Stimulated activated CD8-positive, alpha-beta memory T cell treated with anti-CD3 and anti-CD28 coated beads, Interleukin-7, amount 100 ng/mL, for 4 hours (primary cell): ENCODE data around the gene CCDC12.
A peak's percentile ranks its signal among the peaks of the same experiment; 100 is the strongest.
"Not testable (repeated sequence)": the region's sequence is repeated elsewhere in the genome, so short reads cannot be mapped to it uniquely, and the experiment has no call there.

Experiments
- DNase-seq, 2 donors: peaks; one replicate each; pipeline ENCODE4 v3.0.0-alpha.2; 2020; ENCODE audit warnings: low read depth in 2 of 2

CCDC12 gene

GRCh38 chr3:46979958-46980497, 3.5 kb upstream of the CCDC12 start:
- no peak for DNase-seq

GRCh38 chr3:46978985-46979944, 2.7 kb upstream of the CCDC12 start, which contains the start of gene NBEAL2:
NBEAL2 (plus strand) TSS chr3:46979666; CDS start chr3:46979862, 196 bp downstream.
- peak; percentile 93 to 97 for DNase-seq

GRCh38 chr3:46978381-46978780, 1.8 kb upstream of the CCDC12 start:
- DNase-seq, result no peak

GRCh38 chr3:46977811-46978195, 1.3 kb upstream of the CCDC12 start:
- no peak for DNase-seq

- DNase-seq, result no peak
These were observed 1.9 kb downstream of the CCDC12 start for GRCh38 chr3:46974421-46975171.

GRCh38 chr3:46972396-46972795, 4.1 kb downstream of the CCDC12 start:
- no peak for DNase-seq

GRCh38 chr3:46971742-46972141, 4.8 kb downstream of the CCDC12 start:
- no peak for DNase-seq

- DNase-seq, result no peak
These were observed 5.4 kb downstream of the CCDC12 start for GRCh38 chr3:46971151-46971550.

- no peak for DNase-seq
These were observed 6.0 kb downstream of the CCDC12 start for GRCh38 chr3:46970391-46971091.

GRCh38 chr3:46968783-46969428, 7.6 kb downstream of the CCDC12 start:
- DNase-seq, result no peak

GRCh38 chr3:46966811-46967210, 9.7 kb downstream of the CCDC12 start:
- no peak for DNase-seq

GRCh38 chr3:46965151-46965550, 11.4 kb downstream of the CCDC12 start:
- no peak for DNase-seq

GRCh38 chr3:46964038-46964590, 12.4 kb downstream of the CCDC12 start:
- not testable (repeated sequence) for DNase-seq

- no peak for DNase-seq
These were observed 13.6 kb downstream of the CCDC12 start for GRCh38 chr3:46962990-46963389.

GRCh38 chr3:46962427-46962826, 14.1 kb downstream of the CCDC12 start:
- DNase-seq, result no peak

GRCh38 chr3:46960835-46961234, 15.7 kb downstream of the CCDC12 start:
- DNase-seq, result no peak

- no peak for DNase-seq
These were observed 16.4 kb downstream of the CCDC12 start for GRCh38 chr3:46960081-46960701.

- DNase-seq, result peak; percentile 57 to 65
These were observed 17.4 kb downstream of the CCDC12 start for GRCh38 chr3:46959161-46959511.

GRCh38 chr3:46958467-46959160, 17.9 kb downstream of the CCDC12 start:
- no peak for DNase-seq
